K562 (cell line): ENCODE measurements around the gene RBM7. TPM values are rescaled to one million over a fixed set of nuclear protein-coding genes. Genes with fewer than 3 reads are reported as not detected.

Experiments used
- AFF4 ChIP-seq: sonication (generic); formaldehyde crosslinking; IDR thresholded peaks from 2 replicates; pipeline ENCODE4 v1.8.0; 2023; ENCODE audit warnings: mild to moderate bottlenecking, missing genetic modification reagents
- BRD9 ChIP-seq: fragments of 450-650 bp; IDR thresholded peaks from 2 replicates; pipeline ENCODE4 v1.6.1; 2018; ENCODE audit warnings: low read depth; ENCODE audit not compliant: partially characterized antibody
- CBX3 ChIP-seq, 2 experiments: IDR thresholded peaks; 1 replicate in 1 of 2; 2 replicates in 1 of 2; pipeline ENCODE4 v1.6.1; 2012; ENCODE audit warnings: inconsistent platforms in 2 of 2, low read length in 2 of 2, borderline replicate concordance in 1 of 2, control low read depth in 1 of 2
- CTCFL ChIP-seq: IDR thresholded peaks from 2 replicates; pipeline ENCODE4 v1.6.1; 2011; ENCODE audit warnings: borderline replicate concordance, low read depth, mild to moderate bottlenecking, moderate library complexity, low read length; ENCODE audit not compliant: insufficient read depth, poor library complexity, severe bottlenecking
- CXXC5 ChIP-seq: fragments of 250-450 bp; sonication (Bioruptor Pico); IDR thresholded peaks from 2 replicates; pipeline ENCODE4 v1.8.0; 2022; ENCODE audit warnings: inconsistent platforms, mild to moderate bottlenecking, moderate library complexity
- GATAD2B ChIP-seq: fragments of 450-650 bp; IDR thresholded peaks from 2 replicates; pipeline ENCODE4 v1.6.1; 2017; ENCODE audit warnings: mild to moderate bottlenecking, borderline replicate concordance
- HNRNPUL1 ChIP-seq: fragments of 200-400 bp; formaldehyde crosslinking; IDR thresholded peaks from 2 replicates; pipeline ENCODE4 v1.6.1; 2017; ENCODE audit warnings: low read length
- JUN ChIP-seq, 2 experiments: sonication (generic) in 1 of 2; formaldehyde crosslinking in 1 of 2; IDR thresholded peaks; 2 replicates each; pipeline versions ENCODE4 v1.6.1 to v1.8.0; 2012 to 2022; ENCODE audit warnings: borderline replicate concordance in 2 of 2, mild to moderate bottlenecking in 2 of 2, improper control_type of control experiment in 1 of 2, low read depth in 1 of 2, low read length in 1 of 2, missing genetic modification reagents in 1 of 2
- LARP7 ChIP-seq: fragments of 450-650 bp; IDR thresholded peaks from 2 replicates; pipeline ENCODE4 v1.6.1; 2016
- TAF1 ChIP-seq: IDR thresholded peaks from 2 replicates; pipeline ENCODE4 v1.6.1; 2011; ENCODE audit warnings: mild to moderate bottlenecking, low read length, moderate library complexity; ENCODE audit not compliant: insufficient read depth, control insufficient read depth, severe bottlenecking; ENCODE audit errors: extremely low read depth
- TEAD2 ChIP-seq: fragments of 450-650 bp; IDR thresholded peaks from 2 replicates; pipeline ENCODE4 v1.6.1; 2016; ENCODE audit warnings: missing genetic modification characterization, control low read depth, missing compliant biosample characterization
- TGIF2 ChIP-seq: sonication (generic); formaldehyde crosslinking; IDR thresholded peaks from 2 replicates; pipeline ENCODE4 v1.8.1; 2022; ENCODE audit warnings: mild to moderate bottlenecking, missing genetic modification reagents, moderate library complexity
- ZBTB2 ChIP-seq: fragments of 450-650 bp; IDR thresholded peaks from 2 replicates; pipeline ENCODE4 v1.6.1; 2016; ENCODE audit warnings: antibody characterized with exemption
- ZBTB8A ChIP-seq: fragments of 450-650 bp; IDR thresholded peaks from 2 replicates; pipeline ENCODE4 v1.6.1; 2018; ENCODE audit warnings: mild to moderate bottlenecking, moderate library complexity; ENCODE audit not compliant: partially characterized antibody
- ZNF395 ChIP-seq: fragments of 200-800 bp; sonication (Bioruptor generic); IDR thresholded peaks from 2 replicates; pipeline ENCODE4 v1.6.1; 2017; ENCODE audit warnings: missing genetic modification characterization, missing compliant biosample characterization
- ZNF668 ChIP-seq: fragments of 250-450 bp; sonication (Bioruptor Pico); IDR thresholded peaks from 2 replicates; pipeline ENCODE4 v1.8.0; 2022; ENCODE audit warnings: mild to moderate bottlenecking, inconsistent platforms
- polyA plus RNA-seq, 8 experiments: library from polyadenylated mRNA; depleted of rRNA in 4 of 8; stranded (reverse) in 5 of 8; unstranded in 3 of 8; fragments of >200 nt; fragmentation: Nextera tagmentation in 2 of 8; fragmentation: Illumina TruSeq in 1 of 8; extraction: Ambion mirVana in 2 of 8; extraction: Trizol in 1 of 8; gene quantifications; 2 replicates each; pipeline versions ENCODE4 v1.2.1 to v1.2.3, GENCODE V29; 2011 to 2014; ENCODE audit warnings: inconsistent platforms in 1 of 8, missing spikeins in 1 of 8
- total RNA-seq, 7 experiments: library from RNA; depleted of rRNA in 6 of 7; stranded (reverse); fragments of >200 nt in 6 of 7; fragmentation: Illumina TruSeq in 2 of 7; extraction: Trizol in 2 of 7; gene quantifications; 2 replicates each; pipeline versions ENCODE4 v1.2.1 to v1.2.3, GENCODE V29; 2011 to 2021; ENCODE audit warnings: low replicate concordance in 1 of 7

RBM7 gene
- total and polyA plus RNA-seq, 9 of the 15 experiments (the other 6 are each of a cell fraction or from before 2014, with no cell fraction given), result 26.0 to 76.8 (median 49.6) TPM

GRCh38 chr11:114399490-114400215, 813 bp upstream of the RBM7 start (continued):
- TF ChIP-seq ZNF395 (CRISPR knock-in tag) (peak; percentile 15; the same call in 1 of the 2 replicates), ZBTB8A (no peak), CTCFL (no peak), LARP7 (no peak), HNRNPUL1 (no peak), CXXC5 (CRISPR knock-in tag) (no peak), CBX3 (IDR thresholded peaks at IDR 0.05; ENCODE audit: borderline replicate concordance in 1 of 2, low read length in 2 of 2) (0 out of 3 replicates have a peak, but pooled peaks of 1 of the 2 experiments have one; percentile 12), JUN (IDR thresholded peaks at IDR 0.05; ENCODE audit: borderline replicate concordance, low read depth, low read length) (no peak), JUN (CRISPR knock-in tag; IDR thresholded peaks at IDR 0.05; ENCODE audit: borderline replicate concordance) (0 out of 2 replicates have a peak, but pooled peaks have one; percentile 75), TEAD2 (tag) (no peak), GATAD2B (no peak), AFF4 (peak; percentile 90; the same call in 1 of the 2 replicates), ZNF668 (CRISPR knock-in tag) (no peak), TAF1 (no peak), TGIF2 (CRISPR knock-in tag) (0 out of 2 replicates have a peak, but pooled peaks have one; percentile 53), BRD9 (no peak), ZBTB2 (no peak)
